PFSK-1 (cell line): ENCODE measurements around the gene ZFYVE1.

Experiments used
- FOXP2 ChIP-seq: optimal IDR thresholded peaks from 2 replicates; pipeline ENCODE3; 2011; ENCODE audit warnings: borderline replicate concordance, control low read depth, inconsistent platforms; ENCODE audit not compliant: insufficient read depth; ENCODE audit errors: extremely low read length, extremely low read depth
- POLR2AphosphoS5 ChIP-seq: IDR thresholded peaks from 2 replicates; pipeline ENCODE4 v1.6.1; 2012; ENCODE audit warnings: low read depth, mild to moderate bottlenecking, control low read depth, low read length, moderate library complexity
- REST ChIP-seq, 2 experiments: IDR thresholded peaks; 2 replicates each; pipeline versions ENCODE4 v1.6.1 to v1.8.0; 2011 to 2012; ENCODE audit warnings: low read depth in 2 of 2, low read length in 2 of 2, control low read depth in 1 of 2, inconsistent platforms in 1 of 2, mild to moderate bottlenecking in 1 of 2, moderate library complexity in 1 of 2; ENCODE audit not compliant: insufficient read depth in 1 of 2
- SIN3A ChIP-seq: IDR thresholded peaks from 2 replicates; pipeline ENCODE4 v1.6.1; 2012; ENCODE audit warnings: mild to moderate bottlenecking, low read length, moderate library complexity, borderline replicate concordance; ENCODE audit not compliant: insufficient read depth
- TAF1 ChIP-seq: IDR thresholded peaks from 2 replicates; pipeline ENCODE4 v1.6.1; 2012; ENCODE audit warnings: low read length, control low read depth, borderline replicate concordance; ENCODE audit not compliant: insufficient read depth

GRCh38 chr14:73057944-73058223 lies 31.0 kb upstream of the ZFYVE1 start:
- no peak for TF ChIP-seq TAF1
- TF ChIP-seq POLR2AphosphoS5: no peak
- no peak for TF ChIP-seq REST (IDR thresholded peaks at IDR 0.05; ENCODE audit: insufficient read depth in 1 of 2, low read depth in 2 of 2, low read length in 2 of 2)
- no peak for TF ChIP-seq SIN3A
- TF ChIP-seq FOXP2: no peak
